Thyroid gland (tissue), 4 donors: ENCODE data around the gene ABTB2. TPM values are rescaled to one million over a fixed set of nuclear protein-coding genes. Genes with fewer than 3 reads are reported as not detected.

Source experiments
- DNase-seq, 2 donors: peaks; one replicate each; pipeline ENCODE4 v3.0.0-alpha.2; 2019
- H3K27ac ChIP-seq, 3 donors: fragments of 200-600 bp; sonication (generic); 1 replicate in 2 of 3; 2 replicates in 1 of 3; pipeline ENCODE4 v1.5.1; 2016 to 2019; ENCODE audit warnings: mild to moderate bottlenecking in 1 of 3, moderate library complexity in 1 of 3
- H3K27me3 ChIP-seq: fragments of 200-600 bp; sonication (generic); one replicate; pipeline ENCODE4 v1.5.1; 2019
- H3K36me3 ChIP-seq, 2 donors: fragments of 200-600 bp; sonication (generic); one replicate each; pipeline ENCODE4 v1.5.1; 2016 to 2019
- H3K4me1 ChIP-seq, 2 donors: fragments of 200-600 bp; sonication (generic); one replicate each; pipeline ENCODE4 v1.5.1; 2017 to 2019
- H3K4me3 ChIP-seq, 3 donors: fragments of 200-600 bp; sonication (generic); replicated peaks in 1 of 3; 1 replicate in 2 of 3; 2 replicates in 1 of 3; pipeline ENCODE4 v1.5.1; 2016; ENCODE audit warnings: mild to moderate bottlenecking in 1 of 3
- H3K9me3 ChIP-seq: fragments of 200-600 bp; sonication (generic); one replicate; pipeline ENCODE4 v1.5.1; 2017
- CTCF ChIP-seq, 6 experiments: fragments of 200-600 bp in 3 of 6; fragments of 450-650 bp in 3 of 6; sonication (generic) in 3 of 6; IDR thresholded peaks; one replicate each; pipeline ENCODE4 v1.5.1; 2016 to 2019; ENCODE audit warnings: antibody characterized with exemption in 6 of 6, mild to moderate bottlenecking in 2 of 6, inconsistent platforms in 1 of 6, moderate library complexity in 1 of 6
- POLR2A ChIP-seq, 2 donors: fragments of 450-650 bp; IDR thresholded peaks; one replicate each; pipeline ENCODE4 v1.6.1; 2017; ENCODE audit warnings: antibody characterized with exemption in 2 of 2, mild to moderate bottlenecking in 2 of 2, moderate library complexity in 1 of 2
- WGBS, 2 donors: methylation state at CpG; one replicate each; pipeline ENCODE4 v1.1.5; 2017; 5-methylcytosine and 5-hydroxymethylcytosine counted together
- intact Hi-C: fragments of 100-400 bp; cut with DNase I; formaldehyde crosslinking; loops from one replicate; pipeline ENCODE4 v1.15.1; 2023
- total RNA-seq, 4 donors: library from RNA; depleted of rRNA; stranded (reverse); fragments of >200 nt; gene quantifications; one replicate each; pipeline ENCODE4 v1.2.3, GENCODE V29; 2016

The ABTB2 gene
- total RNA-seq, 4 donors from 2014 or later, result 1.2 to 5.0 (median 3.3) TPM

GRCh38 chr11:34299284-34299972, 58.4 kb downstream of the ABTB2 start:
- 73 to 75% methylated on average over 10 to 11 of the region's 11 CpGs for WGBS, 2 donors
- Histone ChIP-seq H3K27ac (no peak overlapping the region), H3K4me1 (peaks cover 0 to 18% of the 10 kb centered on the region in 2 donors), H3K36me3 (no peaks in the 10 kb centered on the region), H3K9me3 (no peaks in the 10 kb centered on the region), H3K4me3 (no peak overlapping the region), H3K27me3 (no peaks in the 10 kb centered on the region)
- TF ChIP-seq POLR2A (IDR thresholded peaks at IDR 0.05), result no peak
- TF ChIP-seq CTCF (IDR thresholded peaks at IDR 0.05), result no peak
- no peak for DNase-seq
- intact Hi-C loops, result no loop called here

- no peak for DNase-seq
- no peak overlapping the region for H3K27ac ChIP-seq
- peaks cover 0 to 18% of the 10 kb centered on the region in 2 donors for H3K4me1 ChIP-seq
- no peaks in the 10 kb centered on the region for H3K36me3 ChIP-seq
- 78 to 88% methylated on average over 2 of the region's 2 CpGs for WGBS, 2 donors
- no peak overlapping the region for H3K4me3 ChIP-seq
- no peak for TF ChIP-seq POLR2A (IDR thresholded peaks at IDR 0.05)
- TF ChIP-seq CTCF (IDR thresholded peaks at IDR 0.05), result no peak
- intact Hi-C loops, result no loop called here
- no peaks in the 10 kb centered on the region for H3K27me3 ChIP-seq
- no peaks in the 10 kb centered on the region for H3K9me3 ChIP-seq
These were observed 58.9 kb downstream of the ABTB2 start for GRCh38 chr11:34298871-34299270.

DNA sequence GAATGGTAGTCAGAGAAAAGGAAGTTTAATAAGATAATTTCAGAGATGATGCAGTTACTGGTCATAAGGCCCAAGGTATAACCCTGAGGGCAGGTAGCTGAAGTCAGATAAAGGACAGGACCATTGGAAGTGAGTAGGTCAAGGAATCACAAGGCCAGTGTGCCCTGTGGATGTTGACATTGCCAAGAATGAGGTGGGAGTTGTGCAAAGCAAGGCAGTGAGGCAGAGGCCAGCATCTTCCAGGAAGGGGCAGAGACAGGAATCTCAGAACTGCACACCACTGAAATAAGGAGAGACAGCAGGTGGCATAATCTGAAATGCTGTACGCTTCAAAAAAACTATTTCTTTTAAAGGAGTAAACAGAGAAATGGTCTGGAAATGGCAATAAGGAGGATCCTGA, 61.4 kb downstream of the ABTB2 start:
- Histone ChIP-seq H3K27ac (no peak overlapping the region), H3K9me3 (no peaks in the 10 kb centered on the region), H3K36me3 (no peaks in the 10 kb centered on the region), H3K27me3 (no peaks in the 10 kb centered on the region), H3K4me1 (peaks cover 0 to 8% of the 10 kb centered on the region in 2 donors), H3K4me3 (no peak overlapping the region)
- WGBS, 2 donors, result 95 to 96% methylated on average over 1 of the region's 1 CpG
- TF ChIP-seq POLR2A (IDR thresholded peaks at IDR 0.05), result no peak
- TF ChIP-seq CTCF (IDR thresholded peaks at IDR 0.05), result no peak
- intact Hi-C loops, result no loop called here
- no peak for DNase-seq

- H3K27me3 ChIP-seq, result no peaks in the 10 kb centered on the region
- H3K9me3 ChIP-seq, result no peaks in the 10 kb centered on the region
- no peak for DNase-seq
- no peak overlapping the region for H3K4me3 ChIP-seq
- no peaks in the 10 kb centered on the region for H3K4me1 ChIP-seq
- no peaks in the 10 kb centered on the region for H3K36me3 ChIP-seq
- intact Hi-C loops, result no loop called here
- WGBS, 2 donors, result 47 to 70% methylated on average over 2 of the region's 2 CpGs
- no peak overlapping the region for H3K27ac ChIP-seq
- TF ChIP-seq POLR2A (IDR thresholded peaks at IDR 0.05), result no peak
- no peak for TF ChIP-seq CTCF (IDR thresholded peaks at IDR 0.05)
These were observed 65.3 kb downstream of the ABTB2 start for GRCh38 chr11:34292546-34292945.

DNA sequence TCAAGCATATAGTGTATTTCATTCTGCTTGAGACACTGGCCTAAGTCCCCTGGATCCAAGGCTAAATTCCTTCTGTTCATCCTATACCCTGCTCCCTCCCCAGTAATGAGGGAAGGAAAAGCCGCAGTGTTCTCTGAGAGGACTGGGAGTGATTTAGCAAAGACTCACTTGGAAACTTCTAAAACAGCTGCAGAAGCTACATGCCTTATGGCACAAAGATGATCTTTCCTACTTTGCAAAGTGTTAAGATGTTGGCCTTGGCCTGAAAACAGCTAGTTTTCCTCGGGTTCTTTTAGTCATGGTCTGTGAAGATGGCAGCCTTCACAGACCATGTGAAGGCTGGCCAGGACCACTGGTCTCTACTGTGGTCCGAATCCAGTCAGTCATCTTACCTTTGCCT, 65.7 kb downstream of the ABTB2 start:
- Histone ChIP-seq H3K27me3 (no peaks in the 10 kb centered on the region), H3K9me3 (no peaks in the 10 kb centered on the region), H3K36me3 (no peaks in the 10 kb centered on the region), H3K4me1 (no peaks in the 10 kb centered on the region), H3K4me3 (no peak overlapping the region), H3K27ac (no peak overlapping the region)
- intact Hi-C loops, result no loop called here
- no peak for DNase-seq
- 88 to 94% methylated on average over 3 of the region's 3 CpGs for WGBS, 2 donors
- TF ChIP-seq CTCF (IDR thresholded peaks at IDR 0.05) (no peak), POLR2A (IDR thresholded peaks at IDR 0.05) (no peak)
